IPS-18a (cell line): ENCODE results near the gene ANXA4.
"Not testable (repeated sequence)": the region's sequence is repeated elsewhere in the genome, so short reads cannot be mapped to it uniquely, and the experiment has no call there.

Experiments
- H3K27ac ChIP-seq: one replicate; pipeline ENCODE4 v1.5.1; 2013; ENCODE audit warnings: low read length
- H3K27me3 ChIP-seq: one replicate; pipeline ENCODE4 v1.6.1; 2013; ENCODE audit warnings: mild to moderate bottlenecking, low read length; ENCODE audit not compliant: control insufficient read depth, insufficient read depth
- H3K36me3 ChIP-seq: one replicate; pipeline ENCODE4 v1.6.1; 2013; ENCODE audit warnings: low read depth, low read length; ENCODE audit not compliant: control insufficient read depth
- H3K4me1 ChIP-seq: one replicate; pipeline ENCODE4 v1.6.1; 2013; ENCODE audit warnings: low read depth, low read length; ENCODE audit not compliant: control insufficient read depth
- H3K4me3 ChIP-seq: one replicate; pipeline ENCODE4 v1.5.1; 2013; ENCODE audit warnings: low read length
- H3K9ac ChIP-seq: one replicate; pipeline ENCODE4 v1.6.1; 2013; ENCODE audit warnings: mild to moderate bottlenecking, low read length, moderate library complexity
- H3K9me3 ChIP-seq: one replicate; pipeline ENCODE4 v1.6.1; 2013; ENCODE audit warnings: low read depth, low read length; ENCODE audit not compliant: control insufficient read depth

ANXA4 gene

GRCh38 chr2:69763831-69764230 lies 21.9 kb downstream of the ANXA4 start:
- H3K4me3 ChIP-seq, H3K36me3 ChIP-seq, H3K27ac ChIP-seq, H3K9ac ChIP-seq, H3K9me3 ChIP-seq, H3K27me3 ChIP-seq, H3K4me1 ChIP-seq: not testable (repeated sequence)

DNA sequence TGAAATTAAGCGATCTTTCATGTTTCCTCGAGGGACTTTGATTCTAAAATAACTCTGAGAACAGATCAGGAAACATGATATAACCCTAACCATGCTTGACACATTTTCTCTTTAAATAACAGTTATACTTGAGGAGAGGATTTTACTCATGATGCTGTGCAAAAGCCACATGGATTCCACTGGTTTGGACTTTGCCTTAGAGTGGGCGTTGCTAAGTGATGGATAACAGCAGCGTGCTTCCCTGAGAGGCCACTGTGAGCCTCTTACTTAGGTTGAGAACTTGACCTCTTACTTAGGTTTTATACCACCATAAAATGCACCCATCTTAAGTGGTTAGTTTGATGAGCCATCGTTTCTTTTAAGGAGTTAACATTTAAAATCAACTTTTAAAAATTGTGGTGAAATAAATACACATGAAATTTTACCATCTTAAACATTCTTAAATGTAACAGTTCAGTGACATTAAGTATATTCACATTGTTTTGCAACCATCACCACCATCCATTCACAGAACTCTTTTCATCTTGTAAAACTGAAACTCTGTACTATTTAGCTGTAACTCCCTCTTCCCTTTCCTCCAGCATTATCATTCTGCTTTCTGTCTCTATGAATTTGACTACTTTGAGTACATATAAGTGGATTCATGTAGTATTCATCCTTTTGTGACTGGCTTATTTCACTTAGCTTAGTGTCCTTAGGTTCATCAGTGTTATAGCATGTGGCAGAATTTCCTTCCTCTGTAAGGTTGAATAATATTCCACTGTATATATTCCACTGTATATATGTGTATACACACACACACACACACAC lies 22.6 kb downstream of the ANXA4 start:
- Histone ChIP-seq H3K9me3 (no peaks in the 10 kb centered on the region), H3K27me3 (no peaks in the 10 kb centered on the region), H3K4me1 (no peaks in the 10 kb centered on the region), H3K27ac (no peak overlapping the region), H3K4me3 (no peak overlapping the region), H3K9ac (no peak overlapping the region), H3K36me3 (no peaks in the 10 kb centered on the region)

- H3K27me3 ChIP-seq: no peaks in the 10 kb centered on the region
- no peak overlapping the region for H3K9ac ChIP-seq
- H3K4me1 ChIP-seq: no peaks in the 10 kb centered on the region
- no peaks in the 10 kb centered on the region for H3K9me3 ChIP-seq
- no peak overlapping the region for H3K27ac ChIP-seq
- H3K36me3 ChIP-seq: no peaks in the 10 kb centered on the region
- no peak overlapping the region for H3K4me3 ChIP-seq
Measured at GRCh38 chr2:69765096-69765380, 23.1 kb downstream of the ANXA4 start.

GRCh38 chr2:69766014-69766413 lies 24.1 kb downstream of the ANXA4 start:
- Histone ChIP-seq H3K9ac (no peak overlapping the region), H3K4me1 (no peaks in the 10 kb centered on the region), H3K27ac (no peak overlapping the region), H3K4me3 (no peak overlapping the region), H3K36me3 (no peaks in the 10 kb centered on the region), H3K27me3 (no peaks in the 10 kb centered on the region), H3K9me3 (no peaks in the 10 kb centered on the region)

DNA sequence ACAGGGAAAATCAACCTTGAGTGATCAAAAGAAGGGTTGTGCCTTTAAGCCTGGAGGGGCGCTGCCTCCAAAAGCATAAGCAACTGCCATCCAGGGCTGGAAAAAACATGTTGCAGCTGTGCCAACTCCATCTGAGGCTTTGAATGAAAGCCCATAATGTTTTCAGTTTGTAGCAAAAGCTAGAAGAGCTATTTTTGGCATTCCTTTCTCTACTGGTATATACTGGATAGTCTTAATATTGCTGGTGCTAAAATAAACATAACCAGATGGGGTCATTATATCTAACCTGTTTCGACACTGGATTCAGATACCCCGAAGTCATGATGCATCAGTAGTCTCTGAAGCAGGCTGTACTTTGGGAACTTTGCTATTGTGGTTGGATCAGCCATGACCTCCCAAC lies 25.1 kb downstream of the ANXA4 start:
- Histone ChIP-seq H3K4me3 (no peak overlapping the region), H3K9me3 (no peaks in the 10 kb centered on the region), H3K36me3 (no peaks in the 10 kb centered on the region), H3K9ac (no peak overlapping the region), H3K27ac (no peak overlapping the region), H3K4me1 (no peaks in the 10 kb centered on the region), H3K27me3 (no peaks in the 10 kb centered on the region)

DNA sequence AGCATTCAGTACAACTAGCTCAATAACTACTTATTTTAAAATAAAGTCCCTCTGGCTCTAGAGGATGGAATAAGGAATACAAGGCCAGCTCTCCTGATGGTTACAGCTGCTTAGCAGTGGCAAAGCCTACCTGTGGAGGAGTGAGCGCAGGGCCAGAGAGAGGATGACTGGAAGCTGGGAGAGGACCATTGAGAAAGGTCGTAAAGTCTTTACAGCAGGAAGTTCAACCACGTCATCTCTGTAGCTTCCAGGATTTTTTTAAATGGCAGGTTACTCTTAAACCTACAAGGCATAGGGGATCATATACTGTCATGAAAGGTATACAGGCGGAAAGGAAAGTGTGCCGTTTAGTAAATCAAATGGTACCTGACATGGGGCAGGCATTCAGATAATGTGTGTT lies 26.3 kb downstream of the ANXA4 start:
- Histone ChIP-seq H3K27ac (no peak overlapping the region), H3K9ac (no peak overlapping the region), H3K27me3 (no peaks in the 10 kb centered on the region), H3K36me3 (no peaks in the 10 kb centered on the region), H3K4me3 (no peak overlapping the region), H3K4me1 (peaks cover 5% of the 10 kb centered on the region), H3K9me3 (no peaks in the 10 kb centered on the region)

- no peak overlapping the region for H3K27ac ChIP-seq
- no peaks in the 10 kb centered on the region for H3K9me3 ChIP-seq
- H3K27me3 ChIP-seq: no peaks in the 10 kb centered on the region
- H3K36me3 ChIP-seq: no peaks in the 10 kb centered on the region
- H3K4me1 ChIP-seq: peaks cover 6% of the 10 kb centered on the region
- no peak overlapping the region for H3K4me3 ChIP-seq
- H3K9ac ChIP-seq: no peak overlapping the region
Measured at GRCh38 chr2:69768789-69769188, 26.9 kb downstream of the ANXA4 start.

DNA sequence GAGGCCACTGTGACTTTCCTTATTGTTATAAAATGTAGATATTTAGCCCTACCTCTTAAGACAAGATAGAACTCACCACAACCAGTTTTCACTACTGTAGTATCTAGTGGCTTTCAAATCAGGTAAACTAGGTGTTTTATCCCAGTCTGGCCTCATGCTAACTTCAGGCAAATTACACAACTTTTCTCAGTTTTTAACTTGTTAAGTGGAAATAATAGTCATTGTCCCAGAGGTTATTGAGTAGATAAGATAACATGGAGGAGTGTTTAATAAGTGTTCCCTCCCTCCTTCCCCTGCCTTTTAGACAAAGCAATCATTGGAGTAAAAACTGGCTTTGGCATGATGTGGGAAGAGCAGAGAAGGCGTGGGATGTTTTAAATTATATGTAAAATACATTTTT lies 27.3 kb downstream of the ANXA4 start:
- Histone ChIP-seq H3K4me1 (peaks cover 6% of the 10 kb centered on the region), H3K4me3 (no peak overlapping the region), H3K27ac (no peak overlapping the region), H3K9me3 (no peaks in the 10 kb centered on the region), H3K9ac (no peak overlapping the region), H3K27me3 (no peaks in the 10 kb centered on the region), H3K36me3 (no peaks in the 10 kb centered on the region)

GRCh38 chr2:69770193-69770702 lies 28.3 kb downstream of the ANXA4 start:
- H3K9ac ChIP-seq: no peak overlapping the region
- H3K9me3 ChIP-seq: no peaks in the 10 kb centered on the region
- peaks cover 10% of the 10 kb centered on the region for H3K4me1 ChIP-seq
- H3K4me3 ChIP-seq: no peak overlapping the region
- H3K36me3 ChIP-seq: no peaks in the 10 kb centered on the region
- no peaks in the 10 kb centered on the region for H3K27me3 ChIP-seq
- no peak overlapping the region for H3K27ac ChIP-seq

DNA sequence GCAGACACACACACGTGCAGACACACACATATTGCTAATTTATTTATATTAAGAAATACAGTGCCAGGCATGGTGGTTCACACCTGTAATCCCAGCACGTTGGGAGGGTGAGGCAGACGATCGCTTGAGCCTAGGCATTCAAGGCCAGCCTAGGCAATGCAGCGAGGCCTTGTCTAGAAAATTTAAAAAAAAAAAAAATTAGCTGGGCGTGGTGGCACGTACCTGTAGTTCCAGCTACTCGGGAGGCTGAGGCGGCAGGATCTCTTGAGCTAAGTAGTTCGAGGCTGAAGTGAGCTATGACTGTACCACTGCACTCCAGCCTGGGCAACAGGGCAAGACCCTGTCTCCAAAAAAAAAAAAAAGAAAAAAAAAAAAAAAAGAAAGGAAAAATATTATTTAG lies 28.8 kb downstream of the ANXA4 start:
- Histone ChIP-seq H3K27ac (no peak overlapping the region), H3K9ac (no peak overlapping the region), H3K9me3 (no peaks in the 10 kb centered on the region), H3K27me3 (no peaks in the 10 kb centered on the region), H3K36me3 (no peaks in the 10 kb centered on the region), H3K4me1 (peaks cover 10% of the 10 kb centered on the region), H3K4me3 (no peak overlapping the region)

- no peaks in the 10 kb centered on the region for H3K36me3 ChIP-seq
- H3K4me3 ChIP-seq: no peak overlapping the region
- H3K27ac ChIP-seq: no peak overlapping the region
- no peaks in the 10 kb centered on the region for H3K9me3 ChIP-seq
- H3K9ac ChIP-seq: no peak overlapping the region
- H3K4me1 ChIP-seq: peaks cover 10% of the 10 kb centered on the region
- no peaks in the 10 kb centered on the region for H3K27me3 ChIP-seq
Measured at GRCh38 chr2:69771461-69771860, 29.5 kb downstream of the ANXA4 start.

GRCh38 chr2:69773206-69773605 lies 31.3 kb downstream of the ANXA4 start:
- Histone ChIP-seq H3K4me1 (peaks cover 23% of the 10 kb centered on the region), H3K27ac (no peak overlapping the region), H3K4me3 (no peak overlapping the region), H3K9ac (no peak overlapping the region), H3K27me3 (no peaks in the 10 kb centered on the region), H3K9me3 (no peaks in the 10 kb centered on the region), H3K36me3 (no peaks in the 10 kb centered on the region)
